CD4-positive, alpha-beta T cell treated with Interleukin-1 beta for 1 hour (primary cell): ENCODE results near the gene TOMM40L.

Source experiments
- DNase-seq, 2 donors: peaks; one replicate each; pipeline ENCODE4 v3.0.0-alpha.2; 2020 to 2022

The TOMM40L gene

DNA sequence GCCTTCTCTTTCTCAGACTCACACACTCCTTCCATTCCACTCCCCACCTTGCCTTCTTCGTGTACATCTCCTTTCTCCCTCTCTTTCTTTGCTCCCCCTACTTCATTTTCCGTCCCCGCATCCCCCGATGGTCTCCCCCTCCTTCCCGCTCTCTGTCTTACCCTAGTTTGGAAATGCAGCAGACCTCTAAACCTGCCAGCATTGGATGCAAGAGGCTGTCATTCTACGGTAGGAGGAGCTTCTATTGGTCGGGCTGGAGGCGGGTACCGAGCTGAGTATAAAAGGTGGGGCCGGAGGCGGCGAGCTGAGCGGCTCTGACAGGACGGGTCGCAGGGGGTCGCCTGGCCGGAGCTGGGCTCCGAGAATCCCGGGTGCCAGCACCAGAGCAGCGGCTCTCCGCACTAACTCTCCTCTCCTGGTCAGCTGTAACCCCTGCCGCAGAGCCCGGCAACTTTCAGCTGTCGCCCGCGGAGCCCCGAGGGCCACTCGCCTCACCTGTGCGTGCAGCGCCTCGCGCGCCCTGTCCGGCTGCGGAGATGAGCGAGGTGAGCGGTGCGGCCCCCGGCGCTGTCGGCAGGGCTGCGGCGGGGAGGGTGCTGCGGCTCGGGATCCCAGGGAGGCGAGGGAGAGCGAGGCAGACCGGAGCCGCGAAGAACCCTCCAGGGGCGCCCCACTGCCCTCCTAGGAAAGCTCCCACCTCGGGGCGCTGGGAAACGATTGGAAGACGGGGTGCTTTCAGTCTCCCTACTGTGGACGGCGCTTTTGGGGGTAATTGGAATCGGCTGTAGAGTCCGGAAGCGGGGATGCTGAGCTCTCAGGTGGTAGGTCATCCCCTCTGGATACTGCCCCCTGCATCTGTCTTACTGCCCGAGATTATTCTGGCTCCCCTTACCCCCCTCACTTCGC lies 32.8 kb downstream of the TOMM40L start, which contains the start of gene PCP4L1:
PCP4L1 (plus strand) TSS at position 307 of the 906 bp plus-strand sequence; CDS start at position 537, 230 bp downstream.
- peak; percentile 22 to 27 for DNase-seq

DNA sequence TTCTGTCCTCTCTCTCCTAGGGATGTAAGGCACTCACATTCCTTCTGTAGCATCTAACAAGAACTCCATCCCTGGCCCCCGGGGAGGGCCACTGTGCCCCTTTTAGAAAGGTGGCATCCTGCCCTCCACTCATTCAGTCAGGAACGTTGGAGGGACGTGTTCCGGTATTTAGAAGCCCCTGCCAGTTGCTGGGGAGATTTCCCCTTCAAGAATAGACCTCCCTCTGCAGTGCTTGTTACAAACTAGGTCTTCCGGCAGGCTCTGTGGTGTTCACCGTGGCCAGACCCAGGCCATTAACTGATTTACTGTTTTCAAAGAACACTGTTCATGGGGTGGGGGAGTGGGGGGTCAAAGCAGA lies 33.5 kb downstream of the TOMM40L start:
- no peak for DNase-seq

DNA sequence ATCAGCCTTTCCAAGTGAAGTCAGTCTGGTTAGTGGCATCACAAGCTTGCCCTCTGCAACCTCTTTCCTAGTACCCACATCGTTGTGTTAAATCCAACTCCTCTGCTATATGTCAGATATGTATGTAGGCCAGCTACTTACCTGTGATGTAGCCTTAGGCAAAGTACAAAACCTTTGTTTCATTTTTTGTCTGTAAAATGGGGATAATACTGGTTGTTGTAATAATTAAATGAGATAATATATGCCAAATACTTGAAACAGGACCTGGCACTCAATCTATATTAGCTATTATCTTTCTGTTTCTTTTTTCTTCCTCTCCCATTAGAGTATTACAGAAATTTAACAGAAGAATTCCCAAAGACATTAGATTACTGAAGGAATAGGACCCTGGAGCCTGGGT lies 33.9 kb downstream of the TOMM40L start:
- no peak for DNase-seq

DNA sequence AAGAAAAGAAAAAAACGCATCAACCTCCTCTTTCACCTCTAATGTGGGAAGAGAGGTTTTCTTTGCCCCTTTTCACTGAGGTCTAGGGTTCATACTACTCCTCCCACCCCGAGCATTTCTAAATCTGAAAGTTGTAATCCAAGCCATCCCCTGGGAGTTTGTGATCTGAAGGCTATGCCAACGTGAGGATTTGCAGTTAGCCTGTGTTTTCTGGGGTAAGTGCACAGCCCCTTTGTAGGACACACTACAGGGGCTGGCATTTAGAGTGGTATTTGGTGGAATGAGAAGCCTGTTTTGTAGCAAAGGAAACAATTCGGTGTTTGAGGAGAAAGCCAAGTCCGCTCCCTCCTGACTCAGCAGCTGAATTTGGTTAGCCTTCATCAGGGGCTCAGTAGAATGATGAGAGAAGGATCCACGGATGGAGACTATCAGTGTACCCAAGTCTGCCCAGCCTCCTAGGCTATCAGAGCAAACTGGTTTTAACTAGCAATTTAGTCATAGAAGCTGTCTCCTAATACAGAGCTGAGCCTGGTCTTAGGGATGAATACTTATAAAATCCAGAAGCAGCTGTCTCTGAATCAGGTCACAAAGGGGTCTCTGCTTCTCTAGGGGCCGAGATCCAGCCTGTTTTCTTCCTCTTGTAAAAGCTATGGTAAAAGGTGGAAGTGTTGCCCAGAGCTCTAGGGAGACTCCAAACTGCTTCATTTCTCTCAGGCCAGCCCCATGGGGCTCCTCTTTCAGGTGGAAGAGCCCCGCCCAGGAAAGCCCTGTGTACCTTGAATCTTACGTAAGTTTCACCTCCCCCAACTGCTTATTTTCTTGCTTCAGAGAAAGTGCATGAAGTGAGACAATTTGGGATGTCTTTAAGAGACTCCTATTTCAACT lies 34.8 kb downstream of the TOMM40L start:
- no peak for DNase-seq

DNA sequence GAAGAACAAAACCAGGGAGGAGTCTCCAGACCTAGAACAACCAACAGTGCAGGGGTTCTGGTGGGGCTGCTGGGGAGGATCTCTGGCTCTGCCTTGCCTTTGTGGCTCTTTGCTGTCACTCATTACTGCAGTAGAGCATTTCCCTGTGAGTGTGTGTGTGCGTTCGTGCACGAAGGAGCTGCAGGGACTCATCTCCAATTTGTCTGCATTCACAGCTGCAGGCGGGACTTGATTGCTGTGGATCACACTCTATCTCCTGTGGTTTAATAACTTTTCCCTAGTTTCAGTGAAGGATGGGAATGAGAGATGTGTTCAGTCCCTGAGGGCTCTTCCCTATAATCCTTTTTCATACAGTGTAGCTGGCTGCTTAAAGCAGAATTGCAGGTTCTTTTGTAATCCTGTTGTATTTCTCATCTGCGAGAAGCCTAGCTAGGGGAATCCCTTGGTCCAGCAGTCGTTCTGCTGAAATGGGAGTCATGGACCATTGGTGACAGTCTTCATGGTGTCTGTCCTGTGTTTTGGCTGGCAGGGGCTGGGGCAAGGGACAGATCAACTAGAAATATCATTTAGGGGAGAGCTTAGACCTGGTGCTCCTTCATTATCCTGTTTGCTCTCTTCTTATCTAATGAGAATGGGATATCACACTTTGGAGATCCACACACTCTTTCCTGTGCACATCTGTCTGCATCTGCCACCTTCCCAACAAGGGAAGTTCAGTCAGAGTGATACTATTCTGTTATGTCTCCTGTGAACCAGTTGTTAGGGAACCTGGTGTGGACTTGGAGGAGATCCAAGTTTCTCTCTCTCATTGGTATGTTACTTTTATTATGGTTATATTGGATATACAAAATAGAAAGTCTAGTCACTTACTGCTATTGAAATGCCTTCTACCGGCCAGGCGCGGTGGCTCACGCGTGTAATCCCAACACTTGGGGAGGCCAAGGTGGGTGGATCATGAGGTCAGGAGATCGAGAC lies 35.7 kb downstream of the TOMM40L start:
- DNase-seq = peak in 1 of 2 donors; percentile 4

DNA sequence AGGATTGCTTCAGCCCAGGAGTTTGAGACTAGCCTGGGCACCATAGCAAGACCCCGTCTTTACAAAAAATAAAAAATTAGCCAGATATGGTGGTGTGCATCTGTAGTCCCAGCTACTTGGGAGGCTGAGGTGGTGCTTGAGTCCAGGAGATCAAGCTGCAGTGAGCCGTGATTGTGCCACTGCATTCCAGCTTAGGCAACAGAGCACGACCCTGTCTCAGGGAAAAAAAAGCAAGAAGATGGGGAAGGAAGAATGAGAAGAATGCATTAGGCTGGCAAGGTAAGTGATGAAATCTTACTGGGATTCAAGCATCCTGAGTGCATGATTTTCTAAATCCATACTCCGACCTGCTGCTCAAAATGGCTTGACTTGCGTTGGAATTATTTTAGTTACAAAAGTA lies 39.4 kb downstream of the TOMM40L start:
- DNase-seq = no peak

DNA sequence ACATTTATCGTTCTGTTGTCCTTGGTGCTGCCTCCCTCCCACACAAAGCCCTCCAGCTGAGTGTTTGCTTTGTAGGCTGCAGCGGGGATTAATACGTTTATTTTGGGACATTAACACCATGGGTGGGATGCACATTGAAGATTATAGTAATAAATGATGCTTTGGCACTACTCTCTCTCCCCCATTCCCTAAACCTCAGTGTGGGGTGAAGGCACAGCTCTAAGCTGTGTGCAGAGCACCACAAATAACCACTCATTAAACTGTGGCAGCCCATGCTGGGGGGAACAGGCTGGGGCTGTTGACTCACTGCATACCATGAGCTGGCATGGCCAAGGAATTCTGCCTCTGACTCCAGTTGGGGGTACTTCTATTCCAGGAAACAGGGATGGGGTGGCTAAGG lies 40.3 kb downstream of the TOMM40L start:
- no peak for DNase-seq

DNA sequence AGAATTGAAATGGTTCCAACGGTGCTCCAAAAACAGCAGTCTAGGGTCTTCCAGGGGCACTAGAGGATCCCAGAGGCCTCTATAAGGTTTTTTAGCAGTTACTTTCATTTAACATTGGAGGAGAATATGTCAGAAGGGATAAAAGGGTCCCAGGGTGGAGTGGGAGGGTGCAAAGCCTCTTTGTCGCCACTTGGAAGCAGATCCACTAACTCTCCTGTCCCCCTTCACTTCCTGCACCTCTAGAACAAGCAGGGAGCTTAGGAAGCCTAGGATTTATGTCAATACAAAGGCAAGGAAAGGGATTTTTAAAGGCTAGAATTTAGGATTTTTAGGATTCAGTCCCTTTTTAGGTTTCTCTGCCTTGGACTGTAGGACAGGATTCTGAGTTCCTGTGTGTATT lies 41.0 kb downstream of the TOMM40L start:
- no peak for DNase-seq

DNA sequence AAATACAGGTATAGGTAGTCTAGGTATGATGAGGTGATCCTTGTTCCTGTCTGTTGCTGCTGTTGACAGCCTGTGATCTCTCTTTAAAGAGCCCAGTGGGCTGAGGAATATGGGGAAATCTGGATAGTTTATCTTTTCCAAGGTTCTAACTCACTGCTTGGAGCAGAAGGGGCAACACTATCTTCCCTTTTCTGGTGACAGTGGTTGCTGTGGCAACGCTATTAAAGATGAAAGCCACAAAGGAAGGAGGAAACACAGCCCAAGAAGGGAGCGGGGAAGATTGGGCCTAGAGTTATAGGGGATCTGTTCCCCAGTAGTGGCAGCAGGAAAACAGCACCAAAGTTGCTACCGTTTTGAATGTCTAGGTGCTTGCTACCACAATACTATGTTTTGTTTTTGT lies 41.5 kb downstream of the TOMM40L start:
- peak in 1 of 2 donors; percentile 9 for DNase-seq

DNA sequence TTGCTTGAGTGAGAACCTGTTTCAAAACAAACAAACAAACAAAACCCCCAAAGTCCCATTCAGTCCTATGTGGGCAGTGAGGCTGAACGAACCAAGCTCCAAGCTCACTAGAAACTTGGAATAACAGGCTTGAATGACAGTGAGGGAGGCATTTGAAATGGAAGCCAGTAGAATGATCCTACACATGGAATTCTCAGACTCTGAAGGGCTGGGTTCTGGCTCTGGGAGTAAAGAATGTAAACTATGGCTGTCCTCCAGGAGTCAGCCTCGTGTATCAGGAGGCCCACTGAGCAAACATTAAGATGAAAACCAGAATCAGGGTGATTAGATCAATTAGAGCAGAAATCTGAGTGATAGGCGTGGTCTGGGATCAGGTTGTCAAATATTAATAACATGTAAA lies 47.5 kb downstream of the TOMM40L start:
- no peak for DNase-seq

DNA sequence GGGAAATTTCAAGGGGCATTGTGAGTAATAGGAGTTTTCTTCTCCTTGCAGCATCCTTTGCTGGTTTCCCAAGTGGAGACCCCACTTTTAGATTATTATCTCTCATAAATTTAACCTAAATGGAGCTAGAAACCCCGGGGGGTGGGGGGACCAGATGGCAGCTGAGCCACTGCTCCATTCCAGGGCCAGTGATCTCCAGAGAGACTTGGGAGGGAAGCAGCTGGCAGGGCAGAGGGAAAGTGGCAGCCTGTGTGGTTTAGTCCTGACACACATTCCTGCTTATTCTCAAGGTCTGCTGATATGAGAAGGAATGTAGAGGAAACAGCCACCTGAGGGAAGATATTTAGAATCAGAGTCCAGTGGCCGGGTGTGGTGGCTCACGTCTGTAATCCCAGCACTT lies 49.0 kb downstream of the TOMM40L start:
- no peak for DNase-seq
